Stimulated activated CD8-positive, alpha-beta memory T cell treated with anti-CD3 and anti-CD28 coated beads, Interleukin-7, amount 100 ng/mL, for 24 hours (primary cell): ENCODE measurements around the gene JPH3.

ENCODE experiments used
- DNase-seq: peaks from one replicate; pipeline ENCODE4 v3.0.0-alpha.2; 2020; ENCODE audit warnings: low read depth

The JPH3 gene

GRCh38 chr16:87602001-87602775 lies at the start of gene JPH3:
JPH3 (plus strand) TSS chr16:87602508; CDS start chr16:87603147, 639 bp downstream.
- DNase-seq = no peak

GRCh38 chr16:87552772-87553573 lies 49.3 kb upstream of the JPH3 start:
- no peak for DNase-seq

- DNase-seq = no peak
These were observed 47.4 kb upstream of the JPH3 start for GRCh38 chr16:87554754-87555427.

- DNase-seq = no peak
These were observed 46.7 kb upstream of the JPH3 start for GRCh38 chr16:87555647-87556046.

GRCh38 chr16:87556941-87557459 lies 45.3 kb upstream of the JPH3 start:
- no peak for DNase-seq

DNA sequence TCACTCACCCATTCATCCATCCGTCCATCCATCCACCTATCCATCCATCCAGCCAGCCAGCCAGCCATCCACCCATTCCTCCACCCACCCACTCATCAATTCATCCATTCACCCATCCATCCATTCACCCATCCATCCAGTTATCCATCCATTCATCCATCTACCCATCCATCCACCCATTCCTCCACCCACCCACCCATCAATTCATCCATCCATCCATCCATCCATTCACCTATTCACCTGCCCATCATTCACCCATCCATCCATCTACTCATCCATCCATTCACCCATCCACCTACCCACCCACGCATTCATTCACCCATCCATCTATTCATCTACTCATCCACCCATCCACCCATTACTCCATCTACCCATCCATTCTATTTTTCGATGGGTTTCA lies 43.6 kb upstream of the JPH3 start:
- no peak for DNase-seq

DNA sequence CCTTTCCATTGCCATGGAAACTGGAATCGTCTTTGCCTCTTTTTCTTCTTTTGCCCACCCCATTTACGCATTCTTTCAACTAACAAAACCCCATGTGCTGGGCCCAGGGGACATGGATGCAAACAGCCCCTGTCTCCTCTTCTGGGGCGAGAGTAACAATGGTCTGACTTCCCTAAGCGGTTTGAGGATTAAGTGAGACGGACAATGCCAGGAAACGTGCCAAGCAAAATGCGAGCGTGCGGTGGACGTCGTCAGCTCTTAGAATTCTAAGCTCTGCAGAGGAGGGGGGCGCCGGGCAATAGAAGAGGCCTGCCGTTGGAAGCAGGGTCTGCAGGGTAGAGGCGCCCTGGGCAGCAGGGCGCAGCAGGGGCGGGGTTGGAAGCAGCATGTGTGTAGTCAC lies 42.4 kb upstream of the JPH3 start:
- DNase-seq = no peak

- DNase-seq = peak; percentile 11
These were observed 41.7 kb upstream of the JPH3 start for GRCh38 chr16:87560428-87561199.

GRCh38 chr16:87561200-87562105 lies 40.9 kb upstream of the JPH3 start:
- no peak for DNase-seq

- no peak for DNase-seq
These were observed 40.1 kb upstream of the JPH3 start for GRCh38 chr16:87562201-87562600.

GRCh38 chr16:87563022-87563421 lies 39.3 kb upstream of the JPH3 start:
- no peak for DNase-seq

DNA sequence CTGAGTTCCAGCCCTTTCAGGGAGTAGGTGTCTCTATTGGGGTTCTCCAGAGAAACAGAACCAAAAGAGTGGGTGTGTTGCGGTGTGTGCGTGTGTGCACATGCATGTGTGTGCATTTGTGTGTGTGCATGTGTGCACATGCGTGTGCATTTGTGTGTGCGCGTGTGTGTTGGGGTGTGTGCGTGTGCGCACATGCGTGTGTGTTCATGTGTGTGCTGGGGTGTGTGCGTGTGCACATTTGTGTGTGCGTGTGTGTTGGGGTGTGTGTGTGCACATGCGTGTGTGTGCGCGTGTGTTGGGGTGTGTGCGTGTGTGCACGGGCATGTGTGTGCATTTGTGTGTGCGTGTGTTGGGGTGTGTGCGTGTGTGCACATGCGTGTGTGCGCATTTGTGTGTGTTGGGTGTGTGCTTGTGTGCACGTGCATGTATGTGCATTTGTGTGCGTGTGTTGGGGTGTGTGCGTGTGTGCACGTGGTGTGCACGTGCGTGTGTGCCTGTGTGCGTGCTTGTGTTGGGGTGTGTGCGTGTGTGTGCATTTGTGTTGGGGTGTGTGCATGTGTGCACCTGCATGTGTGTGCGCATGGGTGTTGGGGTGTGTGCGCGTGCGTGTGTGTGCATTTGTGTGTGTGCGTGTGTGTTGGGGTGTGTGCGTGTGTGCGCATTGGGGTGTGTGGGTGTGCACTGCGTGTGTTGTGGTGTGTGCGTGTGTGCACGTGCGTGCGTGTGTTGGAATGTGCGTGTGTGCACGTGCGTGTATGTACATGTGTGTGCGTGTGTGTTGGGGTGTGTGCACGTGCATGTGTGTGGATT lies 38.4 kb upstream of the JPH3 start:
- no peak for DNase-seq

DNA sequence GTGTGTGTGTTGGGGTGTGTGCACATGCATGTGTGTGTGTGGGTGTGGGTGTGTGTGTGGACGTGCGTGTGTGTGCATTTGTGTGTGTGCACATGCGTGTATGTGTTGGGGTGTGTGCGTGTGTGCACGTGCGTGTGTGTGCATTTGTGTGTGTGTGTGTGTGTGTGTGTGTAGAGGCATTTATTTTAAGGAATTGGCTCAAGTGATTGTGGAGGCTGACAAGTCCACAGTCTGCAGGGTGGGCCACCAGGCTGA lies 37.9 kb upstream of the JPH3 start:
- no peak for DNase-seq

DNA sequence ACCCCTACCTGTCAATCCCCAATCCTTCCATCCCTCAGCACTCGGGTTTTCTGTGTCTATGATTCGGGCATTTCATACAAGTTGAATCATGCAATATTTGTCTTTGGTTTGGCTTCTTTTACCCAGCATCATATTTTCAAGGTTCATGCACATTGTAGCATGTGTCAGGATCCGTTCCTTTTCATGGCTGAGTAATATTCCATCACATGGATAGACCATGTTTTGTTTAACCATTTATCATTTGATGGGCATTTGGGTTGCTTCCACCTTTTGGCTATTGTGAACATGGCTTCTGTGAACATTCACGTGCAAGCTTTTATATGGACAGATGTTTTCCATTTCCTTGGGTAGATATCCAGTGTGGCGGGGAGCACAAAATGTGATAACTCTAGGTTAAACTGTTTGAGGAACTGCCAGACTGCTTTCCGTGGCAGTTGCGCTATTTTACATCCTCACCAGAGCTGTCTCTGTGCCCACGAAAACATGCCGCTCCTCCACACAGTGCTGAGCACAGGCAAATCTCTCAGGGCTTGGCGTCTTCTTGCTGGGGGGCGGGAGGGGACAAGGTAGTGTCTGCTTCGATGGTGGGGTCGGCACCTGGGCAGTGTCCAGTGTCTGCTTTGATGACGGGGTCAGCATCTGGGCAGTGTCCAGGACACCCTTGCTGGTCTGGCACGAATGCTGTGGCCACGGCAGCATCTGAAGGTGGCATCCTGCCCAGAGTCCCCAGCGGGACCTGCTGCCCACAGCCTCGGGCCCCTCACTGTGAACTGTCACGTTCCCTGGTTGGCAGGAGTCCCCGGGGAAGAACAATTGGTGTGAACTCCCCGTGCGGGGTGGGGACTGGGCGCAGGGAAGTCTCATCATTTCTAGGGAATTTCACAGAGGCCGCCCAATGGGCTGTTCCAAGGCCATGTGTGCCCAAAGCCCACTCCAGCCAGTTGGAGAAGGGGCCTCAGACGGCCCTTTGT lies 32.4 kb upstream of the JPH3 start:
- DNase-seq = no peak

DNA sequence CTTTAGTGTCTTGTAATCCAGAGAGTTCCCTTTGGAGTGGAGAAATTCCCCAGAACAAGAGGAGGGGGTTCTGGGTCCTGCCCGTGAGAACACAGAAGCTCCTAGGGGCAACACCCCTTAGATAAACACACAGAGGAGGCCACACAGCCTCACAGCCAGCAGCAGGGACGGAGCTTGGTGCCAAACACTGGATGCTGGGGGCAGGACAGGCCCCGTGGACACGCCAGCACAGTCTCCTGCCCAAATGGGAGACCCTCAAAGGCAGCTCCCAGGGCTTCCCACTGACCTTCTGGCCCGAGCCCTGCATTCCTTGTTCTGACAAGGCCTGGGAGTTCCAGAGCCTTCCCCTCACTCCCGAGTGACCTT lies 31.8 kb upstream of the JPH3 start:
- DNase-seq = no peak

DNA sequence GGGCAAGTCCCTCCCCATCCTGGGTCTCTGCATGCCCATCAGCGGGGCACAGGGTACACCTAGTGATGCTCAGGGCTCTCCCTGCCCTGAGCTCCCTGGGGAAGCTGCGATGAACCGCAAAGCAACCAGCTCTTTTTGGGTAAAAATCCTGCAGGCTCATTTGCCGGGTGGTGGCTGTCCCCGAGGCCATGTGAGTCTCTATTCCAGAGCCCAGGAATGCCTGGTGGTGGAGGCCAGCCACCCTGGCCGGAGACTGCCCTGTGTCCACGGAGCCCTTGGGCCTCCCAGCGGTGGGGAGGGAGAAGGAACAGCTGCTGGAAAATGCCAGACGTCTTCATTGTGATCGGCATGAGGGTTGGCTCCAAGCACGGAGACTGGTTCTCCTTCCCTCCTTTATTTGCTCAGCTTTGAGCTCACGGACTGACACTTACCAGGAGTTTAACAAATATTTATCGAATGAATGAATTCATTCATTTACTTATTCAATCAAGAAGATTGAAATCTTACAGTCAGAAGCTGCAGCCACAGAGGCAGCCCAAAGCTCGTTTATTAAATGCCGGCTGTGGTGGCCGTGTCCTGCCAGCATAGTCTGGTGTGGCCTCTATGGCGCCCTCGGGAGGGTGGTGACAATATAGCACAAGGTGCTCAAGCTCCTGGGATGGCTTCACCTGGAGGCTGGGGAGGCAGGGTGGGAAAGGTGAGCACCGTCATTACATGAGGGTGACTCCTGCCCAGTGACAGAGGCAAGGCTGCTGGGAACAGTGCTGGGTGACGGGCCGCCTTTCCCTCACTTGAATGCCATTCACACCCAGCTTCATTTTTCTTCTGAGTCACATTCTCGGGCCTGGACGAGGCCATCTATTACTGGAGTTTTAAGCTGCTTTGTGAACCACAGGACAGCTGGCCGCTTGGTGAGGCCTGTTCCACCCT lies 31.1 kb upstream of the JPH3 start:
- no peak for DNase-seq

- no peak for DNase-seq
These were observed 30.5 kb upstream of the JPH3 start for GRCh38 chr16:87571868-87572244.

- DNase-seq = no peak
These were observed 29.3 kb upstream of the JPH3 start for GRCh38 chr16:87572959-87573358.
